Superior temporal gyrus (tissue), 1 donor: Measurements from ENCODE around the gene OTOG.

ENCODE experiments used
- DNase-seq: peaks from one replicate; pipeline ENCODE4 v3.0.0-alpha.2; 2016; ENCODE audit errors: extremely low spot score

The OTOG gene

GRCh38 chr11:17650127-17650911 is 103.3 kb downstream of the OTOG start:
- DNase-seq, result no peak

DNA sequence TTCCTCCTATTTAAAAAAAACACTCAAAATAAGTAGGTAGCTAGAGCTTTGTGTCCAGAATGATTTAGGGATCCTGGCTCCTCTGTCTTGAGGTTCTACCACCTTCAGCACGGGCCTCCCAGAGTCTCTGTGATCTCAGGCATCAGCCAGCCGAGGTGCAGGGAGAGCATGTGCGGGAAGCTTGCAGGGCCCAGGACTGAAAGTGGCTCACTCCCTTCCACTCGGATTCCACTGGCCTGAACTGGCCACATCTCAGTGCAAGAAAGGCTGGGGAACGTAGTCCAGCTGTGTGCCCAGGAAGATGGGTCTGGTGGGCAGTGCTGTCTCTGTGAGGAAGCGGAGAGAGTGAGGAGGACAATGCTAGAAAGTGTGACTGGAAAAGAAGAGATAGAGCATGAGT is 104.0 kb downstream of the OTOG start:
- DNase-seq, result no peak

DNA sequence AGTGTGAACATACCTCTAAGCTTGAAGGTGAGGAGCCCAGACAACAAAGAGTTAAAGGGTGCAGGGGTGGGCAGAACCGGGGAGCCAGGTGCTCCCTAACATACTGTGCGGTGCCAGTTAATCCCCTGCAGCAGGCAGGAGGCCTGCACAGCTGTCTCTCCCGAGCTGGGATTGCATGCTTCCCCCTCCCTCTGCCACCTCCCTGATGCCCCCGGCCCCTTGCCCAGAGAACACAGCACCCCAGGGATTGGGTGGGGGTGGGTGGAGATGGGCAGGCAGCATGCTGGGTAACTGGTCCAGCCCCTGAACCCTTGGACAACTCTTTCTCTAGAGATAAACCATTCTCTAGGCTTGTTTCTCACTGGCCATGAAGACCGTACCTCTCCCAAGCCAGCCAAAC is 104.6 kb downstream of the OTOG start:
- no peak for DNase-seq

DNA sequence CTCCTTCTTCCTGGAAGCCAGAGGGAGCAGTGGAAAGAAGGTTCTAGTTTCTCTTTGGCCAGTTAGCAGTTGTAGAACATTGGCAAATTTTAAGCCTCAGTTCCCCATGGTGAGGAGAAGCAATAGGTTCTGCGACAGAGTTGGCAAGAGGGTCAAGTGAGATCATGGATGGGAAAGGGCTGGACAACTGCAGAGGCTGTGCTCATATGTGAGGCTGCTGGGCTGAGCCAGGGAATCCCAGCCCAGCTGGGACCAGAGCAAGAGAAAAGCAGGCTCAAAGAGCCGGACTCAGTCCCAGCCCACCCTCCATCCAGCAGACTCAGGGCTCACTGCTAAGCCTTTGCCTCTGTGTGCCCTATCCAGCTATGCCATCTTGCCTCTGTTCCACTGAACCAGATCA is 105.5 kb downstream of the OTOG start:
- no peak for DNase-seq

DNA sequence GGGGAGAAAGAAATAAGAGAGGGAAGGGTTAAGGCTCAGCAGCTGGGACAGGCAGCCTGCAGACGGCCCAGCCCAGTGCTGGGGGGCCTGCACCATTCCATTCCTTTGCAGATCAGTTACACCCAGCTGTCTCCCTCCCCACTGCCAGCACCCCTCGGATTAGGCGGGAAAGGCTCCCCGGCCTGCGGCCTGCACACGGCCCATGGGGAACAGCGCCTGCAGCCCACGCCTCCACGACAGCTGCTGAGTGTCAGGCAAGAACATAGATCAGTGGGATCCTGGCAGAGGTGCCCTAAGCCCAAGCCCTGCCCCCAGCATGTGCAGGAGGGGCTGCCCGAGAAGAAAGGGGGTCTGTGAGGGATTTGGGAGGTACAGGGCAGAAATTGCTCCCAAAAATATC is 106.6 kb downstream of the OTOG start:
- no peak for DNase-seq

GRCh38 chr11:17655682-17656081 is 108.6 kb downstream of the OTOG start:
- DNase-seq, result no peak

DNA sequence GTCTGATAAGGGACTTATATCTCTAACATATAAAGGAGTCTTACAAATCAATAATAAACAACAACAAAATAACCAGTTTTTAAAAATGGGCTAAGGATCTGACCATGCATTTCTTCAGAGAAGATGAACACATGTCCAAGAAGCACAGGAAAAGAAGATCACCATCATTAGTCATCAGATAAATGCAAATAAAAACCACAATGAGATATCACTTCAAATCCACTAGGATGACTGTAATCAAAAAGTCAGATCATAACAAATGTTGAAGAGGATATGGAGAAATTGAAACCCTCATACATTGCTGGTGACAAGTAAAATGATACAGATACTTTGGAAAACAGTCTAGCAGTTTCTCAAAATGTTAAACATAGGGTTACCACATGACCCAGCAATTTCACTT is 111.2 kb downstream of the OTOG start:
- no peak for DNase-seq

DNA sequence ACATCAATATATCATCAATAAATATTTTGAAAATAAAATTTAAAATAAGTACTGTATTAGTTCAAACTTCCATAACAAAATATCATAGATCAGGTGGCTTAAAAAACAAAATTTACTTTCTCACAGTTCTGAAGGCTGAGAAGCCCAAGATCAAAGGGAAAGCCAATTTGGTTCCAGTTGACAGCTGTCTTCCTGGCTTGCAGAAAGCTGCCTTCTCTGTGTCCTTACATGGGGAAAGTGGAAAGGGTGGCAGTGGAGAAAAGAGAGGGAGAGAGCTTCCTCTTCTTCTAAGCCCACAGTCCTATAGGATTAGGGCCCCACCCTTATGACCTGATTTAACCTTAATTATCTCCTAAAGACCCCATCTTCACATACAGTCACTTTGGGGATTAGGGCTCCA is 121.1 kb downstream of the OTOG start:
- no peak for DNase-seq

DNA sequence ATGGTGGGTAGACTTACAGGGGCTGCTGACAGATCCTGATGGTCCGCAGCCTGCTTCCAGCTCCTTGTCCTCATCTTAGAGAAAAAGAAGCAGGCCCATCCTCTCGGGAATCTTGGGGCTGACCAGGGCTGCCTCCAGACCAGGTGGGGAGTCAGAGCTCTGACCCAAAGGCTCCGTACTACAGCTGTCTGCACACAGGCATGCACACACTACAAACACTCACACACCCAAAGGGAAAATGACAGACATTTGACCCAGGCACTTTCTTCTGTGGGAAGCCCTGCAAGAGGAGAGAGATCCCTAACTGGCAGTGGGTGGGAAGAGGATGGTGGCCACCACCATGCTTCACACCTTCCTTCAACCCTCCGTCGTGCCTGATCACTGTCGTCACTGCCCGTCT is 125.4 kb downstream of the OTOG start:
- DNase-seq, result no peak

DNA sequence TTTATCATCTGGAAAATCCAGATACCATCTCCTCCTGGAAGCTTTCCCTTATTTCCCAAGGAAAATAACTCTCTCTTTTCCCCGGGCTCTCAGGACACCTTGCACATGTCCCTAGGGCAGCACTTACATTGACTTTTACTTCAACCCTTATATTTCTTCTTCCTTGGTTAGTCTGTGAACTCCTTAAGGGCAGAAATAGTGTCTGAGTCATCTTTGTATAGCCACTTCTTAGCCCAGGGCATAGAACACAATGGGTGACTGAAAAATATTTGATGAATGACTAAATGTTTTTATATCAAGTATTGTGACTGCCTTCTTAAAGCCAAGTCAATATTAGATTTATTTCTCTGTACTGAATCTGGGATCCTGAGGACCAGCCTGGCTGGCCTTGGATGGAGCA is 126.9 kb downstream of the OTOG start:
- no peak for DNase-seq

DNA sequence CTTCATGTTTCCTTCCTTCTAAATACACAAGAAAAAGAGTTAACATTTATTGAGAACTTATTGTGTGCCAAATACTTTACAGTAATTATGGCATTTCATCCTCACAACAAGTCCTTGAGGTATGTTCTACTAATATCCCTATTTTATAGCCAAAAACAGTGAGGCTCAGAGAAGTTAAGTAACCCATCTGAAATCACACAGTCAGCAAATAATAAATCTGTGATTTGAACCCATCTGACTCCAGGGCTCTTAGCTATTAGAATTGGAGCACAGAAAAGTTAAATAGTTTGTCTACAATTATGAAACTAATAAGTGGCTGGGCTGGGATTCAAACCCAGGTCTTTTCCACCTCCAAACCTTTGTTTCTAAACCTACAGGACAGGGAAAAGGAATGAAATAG is 135.8 kb downstream of the OTOG start:
- no peak for DNase-seq

DNA sequence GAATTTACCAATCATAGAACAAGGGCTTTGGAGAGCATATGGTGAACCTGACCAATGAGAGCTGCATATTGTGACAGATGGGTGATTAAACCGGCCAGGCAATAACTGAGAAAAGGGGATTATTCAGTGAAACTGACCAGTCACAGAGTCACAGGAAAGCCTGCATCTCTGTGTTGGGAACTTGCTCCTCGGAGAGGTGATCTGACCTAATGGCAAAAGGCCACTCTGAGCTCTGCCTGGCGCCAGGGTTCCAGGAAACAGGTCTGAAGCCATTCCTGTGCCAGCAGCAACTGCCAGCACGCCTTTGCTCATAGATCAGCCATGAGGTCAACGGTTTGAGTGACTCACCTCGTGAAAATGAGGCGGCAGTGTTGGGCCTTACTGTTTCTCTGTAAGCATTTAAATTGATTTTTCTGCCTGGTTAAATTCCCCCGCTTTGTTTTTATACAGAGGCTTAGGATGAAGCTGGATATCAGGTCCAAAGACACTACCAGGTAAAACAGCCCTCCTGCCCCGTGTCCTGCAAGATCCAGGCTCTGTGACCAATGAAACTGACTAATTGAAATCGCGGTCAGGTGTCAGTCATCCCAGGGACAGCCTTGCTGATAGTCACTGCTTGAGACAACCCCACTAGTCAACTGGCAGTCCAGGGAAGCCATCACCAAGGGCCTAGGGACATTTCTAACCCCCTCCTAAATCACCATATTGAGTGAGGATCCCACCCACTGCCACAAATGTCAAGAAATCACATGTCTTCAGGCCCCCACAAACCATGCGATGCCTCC is 136.5 kb downstream of the OTOG start:
- no peak for DNase-seq

DNA sequence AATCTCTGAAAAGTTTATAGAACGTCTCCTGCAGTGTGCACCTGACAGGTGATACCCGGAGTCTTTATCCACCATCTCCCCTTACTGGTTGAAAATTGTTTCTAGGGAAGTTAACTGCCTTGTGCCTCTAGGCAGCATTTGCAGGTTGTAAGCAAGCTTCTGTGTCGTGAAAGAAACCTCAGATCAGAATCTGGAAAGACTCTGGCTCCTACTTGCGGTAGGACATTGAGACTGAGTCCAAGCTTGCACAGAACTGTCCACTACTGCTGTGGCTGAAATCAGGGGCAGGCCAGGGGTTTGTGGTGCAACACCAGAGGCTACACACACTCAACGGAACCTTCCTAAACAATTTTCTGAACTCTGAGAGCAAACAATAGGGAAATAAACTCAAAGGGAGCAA is 137.5 kb downstream of the OTOG start:
- DNase-seq, result no peak

DNA sequence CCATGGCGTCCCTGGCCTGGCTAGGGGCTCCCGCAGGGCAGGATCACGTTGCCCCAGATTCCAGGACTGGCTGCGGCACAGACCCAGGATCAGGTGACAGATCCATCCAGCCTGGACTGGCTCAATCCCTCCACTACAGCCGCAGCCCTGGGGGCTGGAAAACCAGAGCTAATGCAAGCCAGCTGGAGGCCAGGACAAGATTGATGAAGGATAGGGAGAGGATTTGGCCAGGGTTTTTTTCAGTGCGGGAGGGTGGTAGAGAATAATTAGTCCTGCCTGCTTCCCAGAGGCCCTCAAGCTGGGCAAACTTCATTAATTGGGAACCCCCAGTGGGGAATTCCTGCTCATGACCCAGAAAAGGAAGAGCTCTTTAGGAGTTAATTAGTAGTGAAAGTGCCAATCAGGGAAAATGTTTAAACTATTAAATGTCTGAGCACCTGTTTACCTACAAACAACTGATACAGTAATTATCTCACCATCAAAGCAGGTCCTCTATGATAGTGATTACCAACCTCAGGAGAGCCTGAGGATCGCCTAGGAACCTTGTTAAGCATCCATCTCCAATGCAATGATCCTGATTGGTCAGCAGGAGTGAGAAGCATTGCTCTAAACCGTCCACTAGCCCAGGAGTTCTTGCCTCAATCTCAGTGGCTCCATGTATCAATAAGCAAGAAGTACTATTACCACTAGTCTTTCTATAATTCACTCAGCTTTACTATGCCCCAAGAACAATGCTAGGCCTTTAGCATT is 139.3 kb downstream of the OTOG start:
- no peak for DNase-seq

DNA sequence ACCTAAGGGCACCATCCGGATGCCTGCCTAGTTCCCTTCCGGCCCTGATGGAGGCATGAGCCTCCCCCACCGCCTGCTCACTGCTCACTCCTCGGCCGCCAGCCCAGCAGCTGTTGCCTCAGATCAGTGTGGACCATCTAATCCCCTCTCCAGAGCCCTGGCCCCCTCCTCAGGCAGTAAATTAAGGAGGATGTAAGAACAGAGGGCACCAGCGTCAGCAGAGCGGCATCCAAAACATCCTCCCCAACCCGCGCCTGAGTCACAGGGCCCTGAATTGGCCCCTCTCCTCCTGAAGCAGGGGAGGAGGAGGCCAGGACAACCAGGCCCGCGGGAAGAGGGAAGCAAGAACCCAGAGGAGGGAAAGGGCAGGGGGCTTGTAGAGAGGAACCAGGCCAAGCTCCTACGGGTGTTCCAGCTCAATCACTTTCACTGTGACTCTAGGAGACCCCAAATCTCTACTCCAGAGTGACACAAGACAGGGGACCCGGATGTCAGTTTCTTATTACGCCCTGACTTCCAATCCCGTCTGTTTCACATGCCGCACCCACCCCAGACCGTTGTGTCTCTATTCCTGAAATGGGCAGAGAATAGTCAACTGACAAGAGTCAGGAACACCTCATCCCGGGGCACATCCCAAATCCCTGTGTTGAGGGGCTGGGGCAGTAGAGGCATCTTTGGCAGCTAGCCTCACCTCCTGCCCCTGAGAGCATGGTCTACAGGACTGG is 141.0 kb downstream of the OTOG start:
- DNase-seq, result no peak

DNA sequence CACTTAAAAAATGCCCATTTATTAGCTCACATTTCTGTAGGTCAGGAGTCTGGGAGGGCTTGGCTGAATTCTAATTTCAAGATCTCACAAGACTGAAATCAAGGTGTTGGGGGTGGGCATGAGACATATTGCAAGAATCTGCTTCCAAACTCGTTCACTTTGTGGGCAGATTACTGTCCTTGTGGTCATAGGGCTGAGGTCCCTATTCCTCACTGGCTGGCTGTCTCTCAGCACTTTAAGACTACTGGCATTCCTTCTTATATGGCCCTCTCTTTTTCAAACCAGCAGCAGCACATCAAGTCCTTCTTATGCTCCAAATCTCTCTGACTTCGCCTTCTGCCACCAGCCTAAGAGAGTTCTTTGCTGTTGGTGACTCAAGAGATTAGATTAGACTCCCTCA is 144.5 kb downstream of the OTOG start:
- DNase-seq, result no peak

GRCh38 chr11:17691976-17692375 is 144.9 kb downstream of the OTOG start:
- no peak for DNase-seq

GRCh38 chr11:17692931-17693330 is 145.9 kb downstream of the OTOG start:
- DNase-seq, result no peak

DNA sequence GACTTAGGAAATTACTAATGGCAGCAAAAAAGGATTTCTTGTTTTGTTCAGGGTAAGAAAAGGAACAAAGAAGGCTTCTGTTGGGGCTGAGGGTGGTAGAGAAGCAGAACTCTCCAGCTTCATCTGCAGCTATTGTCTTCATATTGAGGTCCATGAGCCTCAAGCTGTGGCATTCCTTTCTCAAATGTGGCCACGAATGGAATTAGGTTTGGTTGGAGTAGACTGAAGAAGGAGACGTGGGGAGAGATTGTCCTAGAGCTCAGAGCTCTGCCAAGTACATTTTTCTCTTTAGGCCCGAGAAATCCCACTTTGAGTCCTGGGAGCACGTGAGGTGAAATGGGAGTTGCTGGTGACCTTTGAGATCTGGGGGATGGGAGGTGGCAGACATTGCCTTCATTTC is 146.5 kb downstream of the OTOG start:
- no peak for DNase-seq

DNA sequence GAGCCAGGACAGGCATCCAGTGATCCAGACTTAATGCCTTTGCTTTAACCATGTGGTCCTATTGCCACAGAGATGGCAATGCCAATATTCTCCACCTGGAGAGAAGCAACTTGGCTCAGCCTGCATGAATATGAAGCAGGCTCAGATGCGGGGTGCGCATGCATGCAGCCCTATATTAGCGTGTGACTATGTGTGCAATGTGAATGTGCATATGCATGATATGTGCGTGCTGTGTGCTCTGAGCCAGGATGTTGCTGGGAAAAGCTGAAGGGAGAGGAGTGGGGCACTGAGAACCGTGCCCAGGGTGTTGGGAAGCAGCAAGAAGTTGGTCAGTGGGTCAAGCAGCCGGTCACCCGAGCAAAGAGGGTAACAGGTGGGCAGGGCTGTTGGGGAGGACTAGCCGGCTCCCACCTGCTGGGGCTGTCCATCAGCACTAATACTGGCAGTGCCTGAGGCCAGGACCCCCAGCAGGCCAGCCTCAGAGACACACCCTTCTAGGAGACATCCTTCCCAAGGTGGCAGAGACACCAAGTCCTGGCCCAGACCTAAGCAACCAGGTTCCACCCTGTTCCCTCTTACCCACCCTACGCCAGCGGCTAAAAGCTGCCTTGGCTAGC is 147.5 kb downstream of the OTOG start:
- no peak for DNase-seq
